GM18505 (cell line): ENCODE data around the gene MACROD1.
A peak's percentile ranks its signal among the peaks of the same experiment; 100 is the strongest.

Experiments
- ATAC-seq: cut with Tn5 transposase; IDR thresholded peaks from one replicate; pipeline ENCODE4 v1.9.1; 2021; ENCODE audit not compliant: unreplicated experiment
- POLR2A ChIP-seq: IDR thresholded peaks from 4 replicates; pipeline ENCODE4 v1.6.1; 2011; ENCODE audit warnings: borderline replicate concordance; ENCODE audit not compliant: insufficient read depth, insufficient read length; ENCODE audit errors: extremely low read depth

The MACROD1 gene

DNA sequence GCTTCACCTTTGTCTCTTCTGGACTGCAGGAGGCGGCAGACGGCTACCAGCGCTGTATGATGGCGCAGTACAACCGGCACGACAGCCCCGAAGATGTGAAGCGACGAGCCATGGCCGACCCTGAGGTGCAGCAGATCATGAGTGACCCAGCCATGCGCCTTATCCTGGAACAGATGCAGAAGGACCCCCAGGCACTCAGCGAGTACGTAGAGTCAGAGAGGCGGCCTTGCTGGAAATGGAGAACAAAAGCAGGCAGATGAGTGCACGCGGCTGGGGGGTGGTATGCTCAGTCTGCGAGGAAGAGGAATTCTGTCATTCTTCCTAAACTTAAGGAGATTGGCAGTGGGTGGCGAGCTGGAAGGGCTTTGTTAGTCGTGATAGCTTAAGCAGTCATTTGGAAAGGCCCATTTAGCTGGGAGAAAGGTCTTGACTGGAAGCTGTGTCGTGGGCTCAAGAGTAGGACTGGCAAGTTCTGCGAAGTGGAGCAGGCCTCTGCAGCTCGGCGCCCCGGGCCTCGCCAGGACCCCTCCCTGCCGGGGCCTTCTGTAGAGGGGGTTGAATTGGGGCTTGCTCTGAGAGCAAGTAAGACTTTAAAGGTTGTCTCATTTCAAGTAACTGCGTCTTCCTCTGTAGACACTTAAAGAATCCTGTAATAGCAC is 37.6 kb upstream of the MACROD1 start:
- no peak for TF ChIP-seq POLR2A
- no peak for ATAC-seq

DNA sequence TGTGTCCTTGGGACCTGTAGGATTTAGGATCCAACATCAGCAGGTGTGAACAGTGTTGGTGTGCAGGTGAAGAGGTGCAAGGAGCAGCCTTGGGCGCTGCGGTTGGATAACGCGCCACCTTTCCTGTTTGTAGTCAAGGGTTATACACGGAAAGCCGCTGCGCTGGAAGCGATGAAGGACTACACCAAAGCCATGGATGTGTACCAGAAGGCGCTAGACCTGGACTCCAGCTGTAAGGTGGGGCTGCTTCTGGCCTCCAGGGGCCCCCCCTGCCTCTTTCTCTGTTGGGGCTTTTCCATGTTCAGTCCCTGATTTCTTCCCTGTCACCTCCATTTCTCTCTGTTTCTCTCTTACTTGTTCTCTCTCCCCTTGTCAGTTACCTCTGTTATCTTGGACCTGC is 37.1 kb upstream of the MACROD1 start:
- TF ChIP-seq POLR2A, result no peak
- no peak for ATAC-seq

DNA sequence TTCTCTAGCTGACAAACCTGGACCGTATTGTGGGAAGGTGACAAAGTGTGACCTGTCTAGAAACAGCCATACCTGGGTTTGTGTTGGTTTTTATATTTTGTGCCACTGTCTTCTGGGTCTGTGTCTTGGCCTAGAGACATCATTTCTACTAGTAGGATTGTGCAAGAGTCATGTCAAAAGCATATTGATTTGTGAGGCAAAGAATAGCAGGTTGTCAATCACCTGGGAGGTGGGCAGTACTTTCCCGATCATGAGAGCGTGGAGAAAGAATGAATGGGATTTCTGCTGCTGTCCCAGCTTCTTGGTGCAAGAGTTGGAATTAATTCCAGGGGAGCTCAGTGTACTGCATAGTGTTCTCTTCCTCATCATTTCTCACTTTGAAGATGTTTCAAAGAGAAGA is 35.6 kb upstream of the MACROD1 start:
- ATAC-seq, result no peak
- no peak for TF ChIP-seq POLR2A

DNA sequence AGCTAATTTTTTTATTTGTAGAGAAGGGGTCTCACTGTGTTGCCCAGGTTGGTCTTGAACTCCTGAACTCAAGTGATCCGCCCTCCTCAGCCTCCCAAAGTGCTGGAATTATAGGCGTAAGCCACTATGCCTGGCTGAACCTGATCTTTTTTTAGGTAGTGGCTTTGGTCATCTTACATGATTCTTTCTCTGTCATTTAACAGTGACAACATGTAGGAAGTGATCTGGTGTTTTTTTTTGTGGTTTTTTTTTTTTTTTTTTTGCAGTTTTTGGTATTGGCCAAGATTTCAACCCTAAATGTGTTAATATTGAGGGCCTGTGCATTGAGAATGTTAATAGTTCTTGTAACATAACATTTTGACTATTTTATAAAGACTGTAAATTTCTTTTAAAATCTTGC is 32.6 kb upstream of the MACROD1 start:
- ATAC-seq, result no peak
- TF ChIP-seq POLR2A, result no peak

DNA sequence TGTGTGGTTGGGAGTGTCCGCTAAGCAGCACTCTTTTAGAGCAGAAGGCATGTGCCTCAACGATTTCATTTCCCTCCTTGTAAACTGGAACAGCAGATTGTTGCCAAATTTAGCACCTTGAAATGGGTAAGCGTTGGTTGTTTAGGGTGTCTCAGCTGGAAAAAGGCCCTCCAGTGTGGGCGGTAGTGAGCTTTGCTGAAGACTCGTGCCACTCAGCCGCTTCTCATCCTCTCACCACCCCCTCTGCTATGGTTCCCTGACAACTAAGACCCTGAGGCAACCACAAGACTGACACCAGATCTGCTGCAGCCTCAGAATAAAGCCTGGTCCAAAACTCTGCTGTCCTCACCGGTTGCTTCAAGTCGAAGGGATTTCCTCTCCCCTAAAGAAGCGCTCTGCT is 30.7 kb upstream of the MACROD1 start:
- ATAC-seq, result no peak
- no peak for TF ChIP-seq POLR2A

DNA sequence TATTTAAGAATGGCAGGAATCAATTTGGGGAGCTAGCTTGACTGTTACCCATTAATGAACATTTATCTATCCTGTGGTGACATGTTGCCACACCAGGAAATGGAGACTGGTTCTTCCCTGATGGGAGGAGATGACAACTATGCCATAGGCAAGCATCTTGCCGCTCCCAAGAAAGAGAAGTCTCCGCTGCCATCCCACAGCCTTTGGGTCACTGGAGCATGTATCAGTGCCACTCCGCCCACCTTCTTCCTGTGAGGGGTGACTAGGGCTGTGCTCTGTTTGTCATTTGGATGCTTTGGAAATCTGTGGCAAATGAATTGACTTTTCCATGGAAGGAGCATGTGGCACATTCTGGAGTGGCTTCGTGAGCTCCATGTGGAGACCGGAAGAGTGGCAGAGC is 26.5 kb upstream of the MACROD1 start:
- no peak for TF ChIP-seq POLR2A
- ATAC-seq, result no peak

DNA sequence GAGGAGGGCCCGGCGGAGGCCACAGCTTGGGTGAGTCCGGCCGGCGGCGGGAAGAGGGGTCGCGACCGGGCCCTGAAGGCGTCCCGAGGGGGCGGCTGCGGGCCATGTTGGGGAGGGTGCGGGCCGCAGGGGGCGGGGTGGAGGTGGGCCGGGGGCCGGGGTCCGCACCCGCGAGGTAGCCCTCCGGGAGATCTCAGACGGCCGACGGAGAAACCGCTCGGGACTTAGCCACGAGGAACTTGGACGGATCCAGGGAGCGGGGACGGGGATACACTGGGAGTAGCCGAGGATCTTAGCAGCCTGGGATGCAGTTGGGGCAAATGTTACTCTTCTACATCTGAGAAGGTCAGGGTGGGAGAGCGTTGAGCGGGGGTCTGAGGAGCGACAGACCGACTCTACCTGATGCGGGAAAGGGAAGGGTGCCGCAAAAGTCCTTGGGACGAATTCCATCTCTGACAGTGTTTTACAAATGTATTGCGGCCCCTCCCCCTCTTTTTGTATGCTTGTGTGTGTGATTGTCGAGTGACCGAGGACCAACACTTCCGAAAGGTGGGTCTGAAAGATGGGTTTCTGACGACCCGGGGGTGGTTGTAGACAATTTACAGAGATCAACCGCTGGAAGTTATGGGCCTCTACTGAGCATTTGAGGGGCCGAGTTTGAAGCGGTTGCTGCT is 20.7 kb upstream of the MACROD1 start:
- no peak for TF ChIP-seq POLR2A
- peak; percentile 4 for ATAC-seq

DNA sequence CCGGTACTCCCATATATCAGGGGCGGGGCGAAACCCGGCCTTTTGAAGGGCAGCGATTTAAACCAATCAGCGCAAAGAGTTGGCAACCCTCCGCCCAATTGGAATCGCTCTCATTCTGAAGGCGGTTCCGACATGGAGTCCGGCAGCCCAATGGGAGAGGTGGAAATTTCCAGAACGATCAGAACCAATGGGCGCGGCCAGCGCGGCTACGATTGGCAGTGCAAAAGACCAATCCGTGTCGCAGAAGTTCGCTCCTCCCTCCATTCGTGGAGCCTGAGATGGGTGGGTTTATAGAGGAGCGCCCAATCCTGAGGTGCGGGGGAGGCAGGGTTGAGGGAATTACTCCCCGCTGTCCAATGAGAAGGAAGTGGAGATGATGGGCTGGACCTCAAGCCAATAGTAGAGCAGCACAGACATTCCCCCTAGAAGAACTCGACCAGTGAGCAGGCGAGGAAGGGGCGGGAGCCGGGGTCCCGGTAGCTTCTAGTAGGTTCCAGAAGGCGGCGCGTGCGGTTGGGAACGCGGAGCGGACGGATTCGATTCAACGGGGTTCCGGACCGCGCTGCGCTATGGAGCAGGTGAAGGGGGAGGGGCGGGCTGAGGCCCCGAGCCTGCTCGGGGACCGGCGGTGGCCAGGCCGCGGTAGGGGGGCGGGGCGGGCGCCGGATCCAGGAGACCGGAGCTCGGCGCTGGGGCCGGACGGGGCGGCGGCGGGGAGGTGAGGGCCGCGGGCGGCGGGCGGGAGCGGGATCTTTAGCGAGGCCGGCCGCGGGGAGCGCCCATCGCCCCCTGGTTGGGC is 20.0 kb upstream of the MACROD1 start, which contains the start of gene STIP1:
TSS of gene STIP1 (plus strand) at position 479 of the 799 bp plus-strand sequence. CDS start at position 570, 91 bp downstream.
- ATAC-seq, result peak; percentile 80
- peak; percentile 33 for TF ChIP-seq POLR2A

DNA sequence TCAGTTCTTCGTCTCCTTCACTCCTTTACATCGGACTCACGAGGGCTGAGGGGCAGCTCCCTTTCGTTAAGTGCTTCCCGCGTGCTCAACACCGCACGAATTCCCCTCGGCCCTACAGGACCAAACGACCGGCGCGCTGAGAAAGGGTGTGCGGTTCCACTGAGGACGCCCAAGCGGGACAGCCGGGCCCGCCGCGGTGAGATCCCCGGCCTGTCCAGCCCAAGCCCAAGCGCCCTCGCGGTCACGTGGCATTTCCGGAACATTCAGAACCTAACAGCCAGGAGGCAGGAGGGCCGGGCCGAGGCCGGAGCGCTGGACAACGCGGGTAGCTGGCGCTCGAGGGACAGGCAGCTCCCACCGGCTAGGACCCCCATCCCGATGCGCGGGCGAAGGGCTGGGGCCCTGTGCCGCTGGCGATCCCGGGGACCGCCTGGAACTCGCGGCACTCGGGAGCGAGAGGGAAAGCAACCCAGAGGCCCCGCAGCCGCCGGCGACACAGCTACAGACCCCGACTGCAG is 19.3 kb upstream of the MACROD1 start:
- peak; percentile 99 for TF ChIP-seq POLR2A
- ATAC-seq, result peak; percentile 22

DNA sequence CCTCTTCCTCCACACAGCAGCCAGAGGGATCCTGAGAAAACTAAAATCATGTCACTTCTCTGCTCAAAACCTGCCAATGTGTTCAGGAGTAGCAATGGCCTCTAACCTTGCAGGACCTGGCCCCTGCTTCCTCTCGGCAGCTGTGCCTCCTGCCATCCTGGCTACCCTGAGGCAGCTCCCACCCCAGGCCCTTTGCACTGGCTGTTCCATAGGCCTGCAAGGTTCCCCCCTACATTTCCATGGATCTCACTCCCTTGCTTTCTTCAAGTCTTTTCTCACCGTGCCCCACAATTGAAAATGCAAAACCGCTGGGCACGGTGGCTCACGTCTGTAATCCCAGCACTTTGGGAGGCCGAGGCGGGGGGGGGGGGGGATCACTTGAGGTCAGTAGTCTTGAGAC is 18.0 kb upstream of the MACROD1 start:
- no peak for ATAC-seq
- no peak for TF ChIP-seq POLR2A

DNA sequence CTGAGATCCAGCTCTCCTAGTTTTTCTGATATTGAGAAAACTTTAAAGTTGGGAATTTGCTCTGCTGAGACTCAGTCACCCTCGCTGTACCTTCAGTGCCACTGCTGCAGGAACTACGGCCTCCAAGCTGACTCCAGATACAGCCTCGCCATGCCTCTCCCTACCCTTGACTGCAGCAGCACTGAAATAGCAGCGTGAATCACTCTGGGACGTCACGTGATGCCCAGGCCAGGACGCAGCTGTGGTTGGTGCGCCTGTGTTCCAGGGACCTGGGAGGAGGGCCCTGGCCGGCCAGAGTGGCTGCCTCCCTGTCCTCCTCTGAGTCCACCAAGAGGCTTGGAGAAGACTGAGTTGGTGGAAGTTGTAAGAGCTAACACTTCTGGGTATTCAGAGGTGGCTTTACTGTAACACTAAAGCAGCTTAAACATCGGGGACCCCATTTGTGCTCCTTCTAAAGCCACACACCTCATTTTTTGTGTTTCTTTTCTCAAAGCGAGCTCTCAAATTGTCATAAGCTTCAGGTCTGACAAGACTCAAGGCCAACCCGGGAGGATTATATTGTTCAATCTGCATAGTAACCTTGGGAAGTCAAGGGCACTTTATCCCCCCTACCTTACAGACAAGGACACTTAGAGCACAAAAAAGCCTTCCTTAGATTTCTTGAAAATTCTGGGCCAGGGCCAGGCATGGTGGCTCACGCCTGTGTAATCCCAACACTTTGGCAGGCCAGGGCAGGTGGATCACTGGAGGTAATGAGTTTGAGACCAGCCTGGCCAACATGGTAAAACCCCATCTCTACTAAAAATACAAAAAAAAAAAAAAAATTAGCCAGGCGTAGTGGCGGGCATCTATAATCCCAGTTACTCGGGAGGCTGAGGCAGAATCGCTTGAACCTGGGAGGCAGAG is 15.8 kb upstream of the MACROD1 start:
- ATAC-seq, result no peak

DNA sequence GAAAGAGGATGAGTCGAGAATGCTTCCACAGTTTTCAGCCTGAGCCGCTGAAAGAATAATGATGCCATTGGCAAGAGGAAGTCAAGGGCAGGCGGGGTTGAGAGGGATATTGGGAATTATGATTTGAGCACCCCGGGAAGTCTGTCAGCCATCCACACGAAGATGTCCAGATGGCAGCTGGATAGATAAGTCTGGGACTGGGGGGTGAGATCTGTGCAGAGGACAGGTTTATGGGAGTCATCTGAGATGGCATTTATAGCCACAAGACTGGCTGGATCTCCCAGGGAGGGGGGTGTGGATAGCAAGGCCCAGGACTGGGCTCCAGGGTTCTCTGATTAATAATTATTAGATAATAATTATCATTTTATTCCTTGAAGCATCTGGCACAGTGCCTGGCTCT is 15.0 kb upstream of the MACROD1 start:
- TF ChIP-seq POLR2A, result no peak
- no peak for ATAC-seq

More for the DNA sequence above, 15.8 kb upstream of the MACROD1 start:
- peak; percentile 65 for TF ChIP-seq POLR2A
